Stimulated activated CD4-positive, alpha-beta T cell treated with anti-CD3 and anti-CD28 coated beads, Interleukin-1b, Interleukin-23, amount 100 ng/mL, for 48 hours (primary cell): ENCODE results near the gene TSPEAR.

ENCODE experiments used
- DNase-seq: peaks from one replicate; pipeline ENCODE4 v3.0.0-alpha.2; 2020

The TSPEAR gene

GRCh38 chr21:44718093-44718492 is 6.7 kb upstream of the TSPEAR start:
- no peak for DNase-seq

- no peak for DNase-seq
Observed at GRCh38 chr21:44716984-44717383, 5.6 kb upstream of the TSPEAR start.

- no peak for DNase-seq
Observed at GRCh38 chr21:44714905-44715304, 3.5 kb upstream of the TSPEAR start.

GRCh38 chr21:44713846-44714245 is 2.5 kb upstream of the TSPEAR start:
- no peak for DNase-seq

- no peak for DNase-seq
Observed at GRCh38 chr21:44713130-44713529, 1.8 kb upstream of the TSPEAR start.

- DNase-seq, result no peak
Observed at GRCh38 chr21:44712203-44713028, 1.0 kb upstream of the TSPEAR start.

GRCh38 chr21:44710756-44711326 is 531 bp downstream of the TSPEAR start:
- no peak for DNase-seq

GRCh38 chr21:44710294-44710665 is 1.1 kb downstream of the TSPEAR start:
- DNase-seq, result no peak

GRCh38 chr21:44709426-44710293 is 1.7 kb downstream of the TSPEAR start:
- DNase-seq, result no peak

GRCh38 chr21:44708866-44709425 is 2.4 kb downstream of the TSPEAR start:
- no peak for DNase-seq

- no peak for DNase-seq
Observed at GRCh38 chr21:44708213-44708865, 3.0 kb downstream of the TSPEAR start.

- DNase-seq, result no peak
Observed at GRCh38 chr21:44706706-44707581, 4.4 kb downstream of the TSPEAR start.

GRCh38 chr21:44706026-44706705 is 5.2 kb downstream of the TSPEAR start:
- no peak for DNase-seq

- DNase-seq, result no peak
Observed at GRCh38 chr21:44704636-44705001, 6.8 kb downstream of the TSPEAR start.

GRCh38 chr21:44703731-44704635 is 7.4 kb downstream of the TSPEAR start:
- no peak for DNase-seq

- DNase-seq, result no peak
Observed at GRCh38 chr21:44702973-44703730, 8.2 kb downstream of the TSPEAR start.

GRCh38 chr21:44702111-44702972 is 9.0 kb downstream of the TSPEAR start:
- DNase-seq, result no peak

- DNase-seq, result no peak
Observed at GRCh38 chr21:44701541-44701940, 9.8 kb downstream of the TSPEAR start.
